SIG-M5 treated with dmso at 0.1 percent for 504 hours (cell line): Measurements from ENCODE around the gene CRISP2.

Source experiments
- DNase-seq: peaks from one replicate; lab custom pipeline; 2025; ENCODE audit not compliant: unreplicated experiment; lab: John Stamatoyannopoulos, UW

Gene CRISP2

GRCh38 chr6:49662231-49662891 lies 51.0 kb downstream of the CRISP2 start:
- DNase-seq, result no peak

GRCh38 chr6:49653942-49654341 lies 59.4 kb downstream of the CRISP2 start:
- no peak for DNase-seq

- DNase-seq, result no peak
Measured at GRCh38 chr6:49653438-49653837, 59.9 kb downstream of the CRISP2 start.

GRCh38 chr6:49651239-49651638 lies 62.1 kb downstream of the CRISP2 start:
- no peak for DNase-seq

GRCh38 chr6:49649988-49650387 lies 63.4 kb downstream of the CRISP2 start:
- DNase-seq, result no peak

GRCh38 chr6:49648036-49648435 lies 65.3 kb downstream of the CRISP2 start:
- DNase-seq, result no peak

- DNase-seq, result no peak
Measured at GRCh38 chr6:49647476-49647875, 65.9 kb downstream of the CRISP2 start.

- no peak for DNase-seq
Measured at GRCh38 chr6:49646942-49647341, 66.4 kb downstream of the CRISP2 start.

- DNase-seq, result no peak
Measured at GRCh38 chr6:49646130-49646824, 67.1 kb downstream of the CRISP2 start.

GRCh38 chr6:49645139-49645538 lies 68.2 kb downstream of the CRISP2 start:
- DNase-seq, result no peak
